ENCODE data around the gene FBXW7.

Gene FBXW7

DNA sequence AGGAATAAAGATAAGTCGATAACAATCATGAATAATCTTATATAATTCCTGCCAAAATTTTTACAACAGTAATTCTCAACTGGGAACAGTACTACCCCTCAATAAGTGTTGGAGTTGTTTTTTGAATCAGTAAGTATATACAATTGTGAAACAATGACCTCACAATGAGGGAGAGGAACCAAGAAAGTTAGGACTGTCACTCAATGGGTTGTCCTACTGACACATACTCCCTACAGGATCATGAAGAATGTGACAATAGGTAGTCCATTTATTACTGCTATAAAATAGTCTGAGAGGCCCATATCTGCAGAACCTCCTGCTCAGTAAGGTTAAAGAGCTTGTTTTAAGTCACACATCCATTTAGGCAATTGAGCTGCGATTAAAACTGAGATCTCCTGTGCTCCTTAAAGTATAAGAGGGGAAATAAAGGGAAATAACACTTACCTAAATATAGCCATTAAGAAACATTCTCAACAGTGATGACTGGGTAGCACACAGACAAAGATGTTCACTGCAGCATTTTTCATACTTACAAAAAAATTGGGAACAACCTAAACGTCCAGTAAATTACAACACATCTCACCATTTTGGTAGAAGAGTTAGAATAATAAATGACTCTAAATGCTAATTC is 26.2 kb downstream of the FBXW7 start:
- DNase-seq: no peak

DNA sequence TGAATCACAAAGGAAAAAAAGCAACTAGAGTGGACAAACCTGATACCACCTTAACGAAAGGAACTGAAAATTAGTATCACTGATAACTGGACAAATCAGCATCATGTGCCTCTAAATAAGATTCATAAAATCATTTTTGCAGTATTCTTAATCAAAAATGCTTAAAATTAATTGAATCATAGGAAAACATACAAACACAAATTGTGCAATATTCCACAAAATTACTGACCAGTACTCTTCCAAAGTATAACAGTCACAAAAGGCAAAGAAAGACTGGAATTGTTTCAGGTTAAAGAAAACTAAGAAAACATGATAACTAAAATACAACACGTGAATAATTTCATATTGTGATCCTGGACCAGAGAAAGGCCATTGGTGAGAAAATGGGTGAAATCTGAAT is 27.1 kb downstream of the FBXW7 start:
- DNase-seq: no peak

DNA sequence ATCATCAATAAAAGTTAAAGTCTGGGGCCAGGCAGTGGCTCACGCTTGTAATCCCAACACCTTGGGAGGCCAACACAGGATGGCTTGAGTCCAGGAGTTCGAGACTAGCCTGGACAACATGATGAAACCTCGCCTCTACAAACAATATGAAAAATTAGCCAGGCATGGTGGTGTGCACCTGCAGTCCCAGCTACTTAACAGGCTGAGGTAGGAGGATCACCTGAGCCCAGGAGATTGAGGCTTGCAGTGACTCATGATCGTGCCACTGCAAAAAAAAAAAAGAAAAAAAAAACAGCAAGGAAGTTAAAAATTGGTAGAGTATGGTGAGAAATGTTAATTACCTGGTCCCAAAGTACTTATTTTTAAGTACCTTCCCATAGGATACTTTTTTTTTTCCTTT is 27.5 kb downstream of the FBXW7 start:
- no peak for DNase-seq

DNA sequence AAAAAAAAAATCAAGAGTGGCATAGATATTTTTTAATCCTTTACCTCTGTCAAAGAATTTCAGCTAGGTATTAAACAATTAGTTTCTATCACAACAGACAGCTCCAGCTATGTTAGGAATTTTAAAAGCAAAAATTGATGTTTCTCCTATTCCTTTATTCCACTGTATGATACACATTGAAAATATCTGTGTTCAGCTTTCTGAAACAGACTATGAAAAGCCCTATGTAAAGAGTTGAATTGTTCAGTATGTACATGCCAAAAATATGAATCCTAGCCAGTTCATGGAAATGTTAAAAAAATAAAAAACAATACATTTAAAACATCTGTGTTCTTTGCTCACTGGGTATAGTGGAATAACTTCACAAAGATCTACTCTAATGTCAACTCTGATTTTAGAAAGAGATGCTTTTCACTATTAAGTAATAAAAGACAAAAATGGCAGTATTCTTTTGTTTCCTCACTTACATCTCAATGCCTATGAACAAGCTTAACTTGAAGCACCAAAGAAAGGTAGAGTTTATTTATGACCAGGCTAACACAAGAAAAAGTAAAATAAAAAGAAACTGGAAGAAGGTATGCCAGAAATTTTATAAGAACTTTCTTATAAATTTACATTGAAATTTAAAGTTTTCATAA is 32.1 kb downstream of the FBXW7 start:
- no peak for DNase-seq

DNA sequence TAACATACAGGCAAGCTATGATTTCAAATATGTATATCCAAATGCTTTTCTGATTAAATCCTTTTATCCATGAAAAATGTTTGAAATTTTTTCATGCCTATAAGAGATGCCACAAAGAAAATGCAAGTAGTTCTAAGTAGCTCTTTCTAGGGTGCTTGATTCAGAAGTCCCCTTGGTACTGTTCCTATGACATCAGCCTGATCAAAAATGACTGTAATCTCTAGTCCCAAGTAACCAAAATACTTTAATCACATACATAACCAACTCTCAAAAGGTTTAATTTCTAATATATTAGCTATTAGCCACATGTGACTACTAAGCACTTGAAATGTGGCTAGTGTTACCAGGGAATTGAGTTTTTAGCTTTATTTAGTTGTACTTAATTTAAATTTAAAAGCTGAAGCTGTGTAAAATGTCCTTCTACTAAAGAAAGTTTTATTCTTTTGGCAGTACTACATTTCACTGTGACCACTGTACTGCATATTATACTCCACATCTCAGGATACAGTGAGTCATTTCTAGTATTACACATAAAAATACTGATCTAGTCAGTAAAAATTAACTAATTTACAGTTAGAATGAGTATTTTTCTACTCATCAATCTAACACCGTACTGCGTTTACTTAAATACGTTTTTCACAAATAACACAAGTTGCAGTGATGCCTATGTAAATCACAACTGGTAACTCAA is 33.9 kb downstream of the FBXW7 start:
- DNase-seq: no peak

DNA sequence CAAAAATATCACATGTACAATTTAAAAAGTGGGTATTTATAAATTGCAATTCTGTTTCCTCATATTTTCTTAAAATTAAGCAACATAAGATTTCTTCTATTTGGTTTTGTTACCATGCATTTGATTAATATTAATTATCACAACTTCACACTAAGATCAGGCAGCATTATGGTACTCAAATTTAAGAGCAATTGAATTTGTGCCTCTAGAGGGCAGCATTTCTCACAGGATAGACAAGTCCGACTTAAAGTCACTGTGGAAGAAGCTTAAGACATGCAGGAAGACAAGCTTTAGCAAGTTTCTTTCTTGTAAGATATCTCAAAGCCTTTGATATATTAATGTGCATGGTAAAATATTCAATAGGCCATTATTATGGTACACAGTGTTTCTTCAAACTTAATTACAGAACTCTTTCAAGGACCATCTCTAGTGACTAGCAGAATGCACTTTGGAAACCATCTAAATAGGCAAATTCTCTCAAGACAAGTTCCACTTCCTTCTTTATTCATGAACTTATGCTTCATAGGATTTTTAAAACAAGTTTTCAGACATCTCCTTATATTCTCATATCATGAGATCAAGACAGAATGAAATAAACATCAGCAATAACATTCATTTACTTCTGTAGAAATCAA is 35.0 kb downstream of the FBXW7 start:
- DNase-seq: peak; percentile 3 to 73

DNA sequence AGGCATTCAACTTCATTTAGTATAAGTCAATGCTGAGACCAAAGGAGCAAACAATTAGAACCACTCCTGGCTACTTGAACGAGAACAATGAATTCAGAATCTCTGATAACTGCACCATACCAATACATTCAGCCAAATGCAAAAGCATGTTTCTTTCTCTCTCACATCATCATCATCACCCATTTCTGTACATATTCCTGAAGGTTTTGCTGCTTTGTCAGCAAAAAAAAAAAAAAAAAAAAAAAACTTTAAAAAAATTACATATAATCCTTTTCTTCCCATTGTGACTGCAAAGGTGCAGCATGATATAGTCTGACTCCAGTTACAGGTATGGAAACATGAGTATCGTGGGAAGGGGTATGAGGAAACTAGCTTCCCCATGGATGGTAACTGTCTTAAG is 35.6 kb downstream of the FBXW7 start:
- DNase-seq: no peak

DNA sequence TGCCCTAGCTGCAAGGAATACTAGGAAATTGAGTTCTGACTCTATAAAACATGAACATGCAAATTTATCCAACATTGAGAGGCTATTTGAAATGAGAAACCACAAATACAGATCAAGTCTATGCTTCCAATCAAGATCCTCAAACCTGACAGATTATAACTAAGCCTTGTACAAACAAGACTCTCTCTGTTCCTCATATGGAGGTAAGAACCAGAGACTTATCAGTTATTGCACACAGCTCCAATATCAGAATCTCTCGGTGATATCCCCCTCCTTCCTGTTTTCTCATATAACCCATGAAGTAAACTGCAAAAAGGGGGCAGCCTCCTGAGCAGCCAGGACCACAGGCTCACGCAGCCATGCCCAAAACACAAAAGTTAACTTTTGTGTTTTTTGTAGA is 36.5 kb downstream of the FBXW7 start:
- no peak for DNase-seq

DNA sequence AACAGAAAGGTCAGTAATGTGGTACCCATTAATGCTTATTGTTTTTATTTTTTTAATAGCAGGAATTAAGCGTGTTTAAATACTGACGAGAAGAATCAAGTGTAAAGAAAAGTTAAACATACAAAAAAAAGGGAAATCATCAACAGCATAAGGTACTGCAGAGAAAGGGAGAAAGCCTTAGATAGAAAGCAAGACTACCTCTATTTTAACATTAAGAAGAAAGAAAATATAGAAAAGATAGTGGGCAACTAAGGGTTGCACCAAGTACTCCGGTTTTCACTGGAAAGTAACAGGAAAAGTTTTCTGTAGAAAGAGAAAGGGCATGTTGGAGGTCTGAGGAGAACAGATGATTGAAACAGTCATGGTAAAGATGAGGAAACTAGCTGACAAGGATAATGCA is 41.9 kb downstream of the FBXW7 start:
- no peak for DNase-seq

DNA sequence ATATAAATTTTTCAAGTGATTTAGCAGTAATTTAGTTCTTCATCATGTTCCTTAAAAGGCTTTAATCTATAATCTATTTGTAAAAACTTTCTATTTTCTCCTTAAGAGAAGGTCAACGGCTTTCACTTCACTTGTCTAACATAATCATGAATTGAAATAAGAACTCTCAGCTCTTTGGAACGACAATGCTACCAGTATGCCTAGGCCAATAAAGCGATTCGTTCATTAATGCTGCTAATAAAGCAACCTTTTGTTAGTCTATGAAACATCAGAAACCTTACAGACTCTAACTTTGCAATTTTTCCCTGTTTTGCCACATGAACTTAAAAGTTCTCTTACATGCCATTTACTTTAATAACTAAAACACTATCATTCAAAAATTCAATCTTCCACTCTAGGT is 47.6 kb downstream of the FBXW7 start:
- DNase-seq: peak in 1 of 2 donors; percentile 28

DNA sequence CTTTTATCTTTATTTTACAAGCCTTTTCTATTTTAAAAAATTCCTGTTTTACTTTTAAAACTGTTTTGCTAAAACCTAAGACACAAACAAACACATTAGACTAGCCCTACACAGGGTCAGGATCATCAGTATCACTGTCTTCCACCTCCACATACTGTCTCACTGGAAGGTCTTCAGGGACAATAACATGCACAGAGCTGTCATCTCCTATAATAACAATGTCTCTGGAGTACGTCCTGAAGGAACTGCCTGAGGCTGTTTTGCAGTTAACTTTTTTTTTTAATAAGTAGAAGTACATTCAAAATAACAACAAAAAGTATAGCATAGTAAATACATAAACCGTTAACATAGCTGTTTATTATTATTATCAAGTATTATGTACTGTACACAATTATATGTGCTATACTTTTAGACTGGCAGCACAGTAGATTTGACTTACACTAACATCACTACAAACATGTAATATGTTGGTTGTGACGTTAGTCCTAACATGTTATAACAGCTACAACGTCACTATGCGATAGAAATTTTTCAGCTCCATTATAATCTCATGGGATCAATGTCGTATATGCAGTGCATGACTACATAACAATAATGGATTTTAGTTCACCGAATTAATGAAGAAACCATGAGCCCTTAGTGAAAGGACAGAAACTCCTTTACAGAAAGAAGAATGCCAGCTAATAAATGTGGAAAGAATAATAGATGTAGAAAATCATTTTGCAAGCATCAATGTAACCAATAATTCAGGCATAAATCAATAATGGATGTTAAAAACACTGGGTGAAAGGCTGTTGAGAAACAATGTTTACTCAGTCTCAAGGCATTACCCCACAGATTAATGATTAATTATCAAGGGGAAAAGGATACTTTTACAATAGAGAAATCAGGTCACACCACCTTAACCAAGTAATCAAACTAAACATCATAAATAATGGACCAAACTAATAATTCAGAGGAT is 49.2 kb downstream of the FBXW7 start:
- no peak for DNase-seq

DNA sequence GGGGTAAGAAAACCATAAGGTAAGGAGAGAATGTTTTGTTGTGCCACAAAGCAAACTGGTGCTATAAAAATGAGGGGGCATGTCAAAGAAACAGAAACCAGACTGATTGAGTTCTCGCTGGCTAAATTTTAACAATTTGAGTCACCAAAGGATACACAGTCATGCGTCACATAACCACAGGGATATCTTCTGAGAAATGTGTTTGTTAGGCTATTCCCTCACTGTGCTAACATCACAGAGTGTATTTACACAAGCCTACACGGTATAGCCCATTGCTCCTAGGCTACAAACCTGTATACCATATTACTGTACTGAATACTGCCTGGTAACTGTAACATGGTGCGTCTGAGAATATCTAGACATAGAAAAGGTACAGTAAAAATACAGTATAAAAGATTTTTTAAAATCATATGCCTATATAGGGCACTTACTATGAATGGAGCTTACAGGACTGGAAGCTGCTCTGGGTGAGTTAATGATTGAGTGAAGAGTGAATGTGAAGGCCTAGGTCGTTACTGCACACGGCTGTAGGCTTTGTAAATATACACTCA is 50.1 kb downstream of the FBXW7 start:
- no peak for DNase-seq

DNA sequence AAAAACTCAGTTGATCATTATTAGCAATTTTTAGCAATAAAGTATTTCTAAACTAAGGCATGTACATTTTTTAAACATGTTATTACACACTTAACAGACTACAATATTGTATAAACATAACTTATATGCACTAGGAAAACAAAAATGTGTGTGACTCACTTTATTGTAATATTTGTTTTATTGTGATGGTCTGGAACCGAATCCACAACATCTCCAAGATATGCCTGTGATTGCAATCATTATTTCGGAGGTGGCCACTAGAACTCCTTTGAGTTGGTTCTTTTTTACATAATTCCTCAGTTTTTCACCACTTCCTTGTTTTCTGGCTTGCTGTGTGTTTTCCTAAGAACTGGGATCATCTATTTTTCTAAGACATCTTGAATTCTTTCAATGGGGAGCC is 53.7 kb downstream of the FBXW7 start:
- DNase-seq: no peak

DNA sequence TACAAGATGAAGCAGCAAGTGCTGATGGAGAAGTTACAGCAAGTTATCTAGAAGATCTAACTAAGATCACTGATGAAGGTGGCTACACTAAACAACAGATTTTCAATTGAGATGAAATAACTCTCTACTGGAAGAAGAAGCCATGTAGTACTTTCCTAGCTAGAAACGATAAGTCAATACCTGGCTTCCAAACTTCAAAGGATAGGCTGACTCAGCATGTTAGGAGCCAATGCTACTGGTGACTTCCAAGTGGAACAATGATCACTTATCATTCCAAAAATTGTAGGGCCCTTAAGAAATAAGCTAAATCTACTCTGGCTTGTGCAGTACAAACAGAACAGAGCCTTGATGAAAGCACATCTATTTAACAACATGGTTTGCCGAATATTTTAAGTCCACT is 55.0 kb downstream of the FBXW7 start:
- no peak for DNase-seq

DNA sequence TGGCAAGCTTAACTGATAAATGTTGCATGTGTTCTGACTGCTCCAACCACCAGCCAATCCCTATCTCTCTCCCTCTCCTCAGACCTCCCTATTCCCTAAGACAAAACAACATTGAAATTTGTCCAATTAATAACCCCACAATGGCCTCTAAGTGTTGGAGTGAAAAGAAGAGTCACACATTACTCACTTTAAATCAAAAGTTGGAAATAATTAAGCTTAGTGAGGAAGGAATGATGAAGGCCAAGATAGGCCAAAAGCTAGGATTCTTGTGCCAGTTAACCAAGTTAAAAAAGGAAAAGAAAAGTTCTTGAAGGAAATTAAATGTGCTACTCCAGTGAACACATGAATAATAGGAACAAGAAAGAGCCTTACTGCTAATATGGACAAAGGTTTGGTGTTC is 55.6 kb downstream of the FBXW7 start:
- no peak for DNase-seq

DNA sequence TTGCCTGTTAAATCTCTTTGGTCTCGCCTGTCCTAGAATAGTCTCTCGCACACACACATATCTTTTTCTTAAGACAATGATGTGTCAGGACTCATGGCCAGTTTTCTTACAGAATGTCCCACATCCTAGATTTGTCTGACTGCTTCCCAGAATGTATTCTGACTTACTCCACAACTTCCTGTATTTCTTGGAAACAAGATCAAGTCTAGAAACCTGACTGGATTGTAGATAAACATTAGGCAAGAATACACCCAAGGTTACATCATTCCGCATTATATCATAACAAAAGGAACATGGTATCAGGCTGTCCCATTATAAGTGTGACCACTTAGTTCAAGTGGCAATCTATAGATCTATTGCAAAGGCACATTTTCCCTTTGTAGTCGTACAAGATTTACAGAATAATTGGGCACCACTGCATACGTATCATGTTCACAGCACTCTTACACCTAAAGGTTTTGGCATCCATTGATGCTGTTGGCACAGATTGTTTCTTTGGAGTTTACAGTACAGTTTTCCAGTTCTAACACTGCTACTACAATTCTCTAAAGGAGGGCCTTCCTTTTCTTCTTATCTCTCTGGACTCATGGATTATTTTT is 56.4 kb downstream of the FBXW7 start:
- no peak for DNase-seq

DNA sequence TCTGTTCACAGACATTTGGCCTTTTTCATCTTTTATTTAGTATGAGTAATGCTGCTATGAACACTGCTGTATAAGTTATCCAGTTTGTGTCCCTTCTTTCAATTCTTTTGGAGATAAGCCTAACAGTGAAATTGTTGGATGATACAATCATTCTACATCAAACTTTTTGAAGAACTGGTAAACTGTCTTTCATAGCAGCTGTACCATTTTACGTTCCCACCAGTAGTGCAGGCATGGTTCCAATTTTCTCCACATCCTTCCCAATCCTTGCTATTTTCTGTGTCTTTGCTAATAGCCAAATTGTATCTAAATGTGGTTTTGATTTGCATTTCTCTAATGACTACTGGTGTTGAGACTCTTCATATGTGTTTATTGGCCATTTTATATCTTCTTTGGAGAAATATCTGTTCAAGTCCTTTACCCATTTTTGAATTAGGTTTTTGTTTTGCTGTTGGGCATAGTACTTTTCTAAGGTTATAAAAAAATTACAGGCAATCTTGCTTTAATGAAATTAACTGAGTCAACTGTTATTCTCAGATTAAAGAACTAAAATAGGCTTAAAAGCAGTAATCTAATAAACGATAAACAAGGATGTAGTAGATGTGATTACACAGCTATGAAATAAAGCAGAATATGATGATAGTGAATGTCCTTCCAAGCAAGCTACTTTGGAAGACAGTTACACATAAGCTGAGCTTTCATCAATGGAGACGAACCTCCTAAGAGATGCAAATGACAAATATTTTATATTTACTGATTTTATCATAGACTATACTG is 57.2 kb downstream of the FBXW7 start:
- DNase-seq: no peak

DNA sequence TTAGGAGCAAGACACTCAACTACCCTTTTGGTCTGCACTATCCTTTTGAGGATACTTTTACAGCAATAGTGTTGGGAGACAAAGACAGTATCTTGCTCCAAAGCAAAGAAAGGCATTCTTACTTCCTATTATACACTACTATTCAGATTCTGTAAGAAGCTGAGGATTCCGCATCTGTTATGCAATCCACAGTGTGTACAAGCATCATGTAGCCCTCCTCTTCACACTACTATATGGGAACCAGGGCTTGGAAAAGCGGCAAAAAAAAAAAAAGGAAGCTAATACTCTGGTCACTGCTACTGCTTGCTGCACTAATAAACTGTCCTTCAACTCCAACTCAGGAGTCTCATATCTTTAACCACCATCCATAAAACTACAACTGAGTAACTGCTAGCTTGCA is 59.1 kb downstream of the FBXW7 start:
- no peak for DNase-seq

DNA sequence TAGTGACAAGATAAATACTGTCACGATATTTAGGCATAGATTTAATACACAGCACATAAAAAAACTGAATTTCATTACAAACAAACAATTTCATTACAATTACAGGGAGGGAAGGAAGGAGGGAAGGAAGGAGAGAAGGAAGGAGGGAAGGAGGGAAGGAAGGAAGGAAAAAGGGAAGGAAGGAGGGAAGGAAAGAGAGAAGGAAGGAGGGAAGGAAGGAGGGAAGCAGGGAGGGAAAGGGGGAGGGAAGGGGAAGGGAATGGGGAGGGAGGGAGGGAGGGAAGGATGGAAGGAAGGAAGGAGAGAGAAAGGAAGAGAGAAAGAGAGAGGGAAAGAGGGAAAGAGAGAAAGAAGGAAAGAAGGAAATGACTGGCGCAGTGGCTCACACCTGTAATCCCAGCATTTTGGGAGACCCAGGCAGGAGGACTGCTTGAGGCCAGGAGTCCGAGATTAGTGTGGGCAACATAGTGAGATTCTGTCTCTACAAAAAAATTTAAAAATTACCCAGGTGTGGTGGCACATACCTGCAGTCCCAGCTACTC is 64.6 kb downstream of the FBXW7 start:
- DNase-seq: no peak

DNA sequence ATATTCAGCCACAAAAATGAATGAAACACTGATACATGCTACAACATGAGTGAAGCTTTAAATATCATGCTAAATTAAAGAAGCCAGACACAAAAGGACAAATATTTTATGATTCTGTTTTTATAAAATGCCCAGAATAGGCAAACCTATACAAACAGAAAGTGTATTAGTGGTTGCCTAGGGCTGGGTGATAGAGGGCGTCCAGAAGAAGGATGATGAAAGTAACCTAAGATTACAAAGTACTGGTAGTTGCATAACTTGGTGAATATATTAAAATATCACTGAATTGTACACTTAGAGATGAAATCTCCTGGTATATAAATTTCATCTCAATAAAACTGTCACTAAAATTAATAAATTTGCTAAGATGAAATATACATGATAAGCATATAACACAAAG is 67.5 kb downstream of the FBXW7 start:
- no peak for DNase-seq

DNA sequence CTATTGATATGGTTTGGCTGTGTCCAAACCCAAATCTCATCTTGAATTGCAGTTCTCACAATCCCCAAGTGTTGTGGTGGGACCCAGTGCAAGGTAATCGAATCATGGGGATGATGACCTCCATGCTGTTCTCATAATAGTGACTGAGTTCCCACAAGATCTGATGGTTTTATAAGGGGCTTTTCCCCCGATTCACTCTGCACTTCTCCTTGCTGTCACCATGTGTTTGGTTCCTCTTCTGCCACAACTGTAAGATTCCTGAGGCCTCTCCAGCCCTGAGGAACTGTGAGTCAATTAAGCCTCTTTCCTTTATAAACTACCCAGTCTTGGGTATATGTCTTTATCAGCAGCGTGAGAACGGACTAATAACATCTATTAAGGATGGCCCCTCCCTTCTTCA is 68.8 kb downstream of the FBXW7 start:
- no peak for DNase-seq
